ENCODE data around the gene ASTN1. TPM values are rescaled to one million over a fixed set of nuclear protein-coding genes. Genes with fewer than 3 reads are reported as not detected.

ASTN1 gene
- total RNA-seq, 2 experiments from 2014 or later: not detected

DNA sequence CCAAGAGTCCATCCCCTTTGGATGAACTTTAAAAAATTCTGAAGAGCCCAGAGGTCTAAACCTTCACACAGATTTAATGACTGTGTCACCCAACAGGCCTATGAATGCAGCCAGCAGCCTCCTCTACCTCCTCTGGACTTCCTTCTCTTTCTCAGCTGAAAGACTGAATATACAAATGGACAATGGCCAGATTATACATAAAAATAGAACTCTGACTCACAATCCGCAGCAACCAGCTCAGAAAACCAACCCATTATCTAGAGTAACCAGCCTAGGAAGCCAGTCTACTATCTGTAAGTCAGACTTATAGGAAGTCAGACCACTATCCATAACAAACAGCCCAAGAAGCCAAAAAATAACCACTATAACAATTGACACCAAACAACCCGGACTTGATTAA is 224.5 kb downstream of the ASTN1 start:
- no peaks in the 10 kb centered on the region for H3K36me3 ChIP-seq (ENCODE audit: insufficient read depth, low read length)
- no peak for DNase-seq (ENCODE audit: low spot score)
- no peak overlapping the region for H3K27ac ChIP-seq (ENCODE audit: low read depth, low read length, poor library complexity, severe bottlenecking)
- ChIA-PET CTCF (ENCODE audit: unreplicated experiment) (no interaction called here), POLR2A (interaction anchor here (0.9 kb wide), 1 partner anchor 684 kb away, joined by 3 read pairs; no protein-coding TSS in a partner anchor)
- H3K9me3 ChIP-seq (ENCODE audit: low read length): no peaks in the 10 kb centered on the region
- intact Hi-C loops (cut with micrococcal nuclease; ENCODE audit: unreplicated experiment): no loop called here
- H3K9me2 ChIP-seq (ENCODE audit: insufficient read depth, low read length): no peaks in the 10 kb centered on the region
- TF ChIP-seq EZH2phosphoT487 (IDR thresholded peaks at IDR 0.05; ENCODE audit: borderline replicate concordance, low read depth, low read length): no peak
- TF ChIP-seq, protein P1, sequence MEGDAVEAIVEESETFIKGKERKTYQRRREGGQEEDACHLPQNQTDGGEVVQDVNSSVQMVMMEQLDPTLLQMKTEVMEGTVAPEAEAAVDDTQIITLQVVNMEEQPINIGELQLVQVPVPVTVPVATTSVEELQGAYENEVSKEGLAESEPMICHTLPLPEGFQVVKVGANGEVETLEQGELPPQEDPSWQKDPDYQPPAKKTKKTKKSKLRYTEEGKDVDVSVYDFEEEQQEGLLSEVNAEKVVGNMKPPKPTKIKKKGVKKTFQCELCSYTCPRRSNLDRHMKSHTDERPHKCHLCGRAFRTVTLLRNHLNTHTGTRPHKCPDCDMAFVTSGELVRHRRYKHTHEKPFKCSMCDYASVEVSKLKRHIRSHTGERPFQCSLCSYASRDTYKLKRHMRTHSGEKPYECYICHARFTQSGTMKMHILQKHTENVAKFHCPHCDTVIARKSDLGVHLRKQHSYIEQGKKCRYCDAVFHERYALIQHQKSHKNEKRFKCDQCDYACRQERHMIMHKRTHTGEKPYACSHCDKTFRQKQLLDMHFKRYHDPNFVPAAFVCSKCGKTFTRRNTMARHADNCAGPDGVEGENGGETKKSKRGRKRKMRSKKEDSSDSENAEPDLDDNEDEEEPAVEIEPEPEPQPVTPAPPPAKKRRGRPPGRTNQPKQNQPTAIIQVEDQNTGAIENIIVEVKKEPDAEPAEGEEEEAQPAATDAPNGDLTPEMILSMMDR (conservative IDR thresholded peaks at IDR 0.05; ENCODE audit: low read length): no peak
- H2AFZ ChIP-seq (ENCODE audit: low read length): no peak overlapping the region
- no peak overlapping the region for H3K4me2 ChIP-seq (ENCODE audit: low read length)
- no peak overlapping the region for H3K4me3 ChIP-seq (ENCODE audit: low read depth, low read length, poor library complexity, severe bottlenecking)
- no peaks in the 10 kb centered on the region for H4K20me1 ChIP-seq (ENCODE audit: insufficient read depth, low read length)
- H3K79me2 ChIP-seq (ENCODE audit: insufficient read depth, low read depth, low read length): no peaks in the 10 kb centered on the region
- no peaks in the 10 kb centered on the region for H3K4me1 ChIP-seq (ENCODE audit: insufficient read depth, low read length, poor library complexity, severe bottlenecking)
- BruUV-seq (replicated peaks): no TSS peak

DNA sequence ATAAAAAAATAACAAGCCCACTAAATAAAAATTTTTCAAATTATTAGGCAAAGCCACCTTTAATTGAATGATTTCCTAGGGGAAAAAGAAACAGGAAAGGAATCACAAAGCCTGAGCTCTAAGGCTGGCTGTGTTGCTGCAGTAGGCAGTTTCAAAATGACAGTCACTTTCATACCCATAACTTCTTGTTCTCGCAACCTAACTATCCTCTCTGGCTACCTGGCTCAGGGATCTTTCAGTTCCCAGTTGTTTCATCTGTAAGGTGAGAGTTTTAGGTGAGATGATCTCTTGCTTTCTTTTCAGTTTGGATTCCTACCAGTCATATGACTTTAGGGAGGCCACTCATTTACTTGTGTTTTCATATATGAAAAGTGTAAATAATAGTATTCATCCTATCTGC is 226.1 kb downstream of the ASTN1 start:
- no peaks in the 10 kb centered on the region for H3K4me1 ChIP-seq (ENCODE audit: insufficient read depth, low read length, poor library complexity, severe bottlenecking)
- H3K4me3 ChIP-seq (ENCODE audit: low read depth, low read length, poor library complexity, severe bottlenecking): no peak overlapping the region
- no peaks in the 10 kb centered on the region for H3K36me3 ChIP-seq (ENCODE audit: insufficient read depth, low read length)
- H3K9me2 ChIP-seq (ENCODE audit: insufficient read depth, low read length): no peaks in the 10 kb centered on the region
- H2AFZ ChIP-seq (ENCODE audit: low read length): no peak overlapping the region
- TF ChIP-seq, protein P1 (conservative IDR thresholded peaks at IDR 0.05; ENCODE audit: low read length): no peak
- no peak for TF ChIP-seq EZH2phosphoT487 (IDR thresholded peaks at IDR 0.05; ENCODE audit: borderline replicate concordance, low read depth, low read length)
- H3K4me2 ChIP-seq (ENCODE audit: low read length): no peak overlapping the region
- BruUV-seq (replicated peaks): no TSS peak
- POLR2A ChIA-PET: no interaction called here
- DNase-seq (ENCODE audit: low spot score): no peak
- CTCF ChIA-PET (ENCODE audit: unreplicated experiment): no interaction called here
- intact Hi-C loops (cut with micrococcal nuclease; ENCODE audit: unreplicated experiment): no loop called here
- no peak overlapping the region for H3K27ac ChIP-seq (ENCODE audit: low read depth, low read length, poor library complexity, severe bottlenecking)
- H3K79me2 ChIP-seq (ENCODE audit: insufficient read depth, low read depth, low read length): no peaks in the 10 kb centered on the region
- H4K20me1 ChIP-seq (ENCODE audit: insufficient read depth, low read length): no peaks in the 10 kb centered on the region
- no peaks in the 10 kb centered on the region for H3K9me3 ChIP-seq (ENCODE audit: low read length)

DNA sequence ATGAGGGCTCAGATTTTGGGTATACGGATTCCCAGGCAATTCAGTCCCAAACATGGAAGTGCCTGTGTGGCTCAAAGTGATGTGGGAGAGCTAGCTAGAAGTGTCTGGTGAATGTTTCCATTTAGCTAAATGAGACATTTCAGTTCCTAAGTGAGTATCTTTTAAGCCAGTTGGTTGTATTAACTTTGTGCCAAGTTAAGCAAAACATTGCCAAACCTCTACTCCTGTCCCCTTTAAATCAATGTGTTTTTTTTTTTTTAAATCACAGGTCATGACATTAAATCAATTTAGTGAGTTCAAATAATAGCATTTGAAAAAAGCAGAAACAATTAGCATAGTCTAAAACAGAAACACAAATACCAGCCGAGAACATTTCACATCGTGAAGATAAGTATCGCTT is 230.1 kb downstream of the ASTN1 start:
- DNase-seq (ENCODE audit: low spot score): no peak
- POLR2A ChIA-PET: no interaction called here
- H3K4me1 ChIP-seq (ENCODE audit: insufficient read depth, low read length, poor library complexity, severe bottlenecking): no peaks in the 10 kb centered on the region
- H3K79me2 ChIP-seq (ENCODE audit: insufficient read depth, low read depth, low read length): no peaks in the 10 kb centered on the region
- no peak overlapping the region for H3K27ac ChIP-seq (ENCODE audit: low read depth, low read length, poor library complexity, severe bottlenecking)
- intact Hi-C loops (cut with micrococcal nuclease; ENCODE audit: unreplicated experiment): no loop called here
- H3K4me2 ChIP-seq (ENCODE audit: low read length): no peak overlapping the region
- H3K36me3 ChIP-seq (ENCODE audit: insufficient read depth, low read length): no peaks in the 10 kb centered on the region
- H3K4me3 ChIP-seq (ENCODE audit: low read depth, low read length, poor library complexity, severe bottlenecking): no peak overlapping the region
- H4K20me1 ChIP-seq (ENCODE audit: insufficient read depth, low read length): no peaks in the 10 kb centered on the region
- TF ChIP-seq, protein P1 (conservative IDR thresholded peaks at IDR 0.05; ENCODE audit: low read length): no peak
- TF ChIP-seq EZH2phosphoT487 (IDR thresholded peaks at IDR 0.05; ENCODE audit: borderline replicate concordance, low read depth, low read length): no peak
- no peak overlapping the region for H2AFZ ChIP-seq (ENCODE audit: low read length)
- CTCF ChIA-PET (ENCODE audit: unreplicated experiment): no interaction called here
- no TSS peak for BruUV-seq (replicated peaks)
- no peaks in the 10 kb centered on the region for H3K9me2 ChIP-seq (ENCODE audit: insufficient read depth, low read length)
- no peaks in the 10 kb centered on the region for H3K9me3 ChIP-seq (ENCODE audit: low read length)

All from OCI-LY7 (cell line).